Measurements from ENCODE around the gene TBCD.

The TBCD gene

DNA sequence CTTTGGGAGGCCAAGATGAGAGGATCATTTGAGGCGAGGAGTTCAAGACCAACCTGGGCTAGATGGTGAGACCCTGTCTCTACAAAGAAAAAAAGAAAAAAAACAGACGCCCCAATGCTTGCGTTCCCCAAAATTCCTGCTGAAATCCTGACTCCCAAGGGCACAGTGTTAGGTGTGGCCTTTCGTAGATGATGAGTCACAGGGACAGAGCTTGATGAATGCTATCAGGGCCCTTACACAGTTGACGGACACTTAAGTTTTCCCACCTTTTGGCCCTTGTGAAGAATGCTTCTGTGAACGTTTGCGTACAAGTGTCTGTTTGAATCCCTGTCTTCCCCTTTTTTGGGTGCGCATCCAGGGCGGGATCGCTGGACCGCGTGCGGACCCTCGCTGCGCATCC, 104.5 kb downstream of the TBCD start:
- DNase-seq (ENCODE audit: low read depth) = no peak

DNA sequence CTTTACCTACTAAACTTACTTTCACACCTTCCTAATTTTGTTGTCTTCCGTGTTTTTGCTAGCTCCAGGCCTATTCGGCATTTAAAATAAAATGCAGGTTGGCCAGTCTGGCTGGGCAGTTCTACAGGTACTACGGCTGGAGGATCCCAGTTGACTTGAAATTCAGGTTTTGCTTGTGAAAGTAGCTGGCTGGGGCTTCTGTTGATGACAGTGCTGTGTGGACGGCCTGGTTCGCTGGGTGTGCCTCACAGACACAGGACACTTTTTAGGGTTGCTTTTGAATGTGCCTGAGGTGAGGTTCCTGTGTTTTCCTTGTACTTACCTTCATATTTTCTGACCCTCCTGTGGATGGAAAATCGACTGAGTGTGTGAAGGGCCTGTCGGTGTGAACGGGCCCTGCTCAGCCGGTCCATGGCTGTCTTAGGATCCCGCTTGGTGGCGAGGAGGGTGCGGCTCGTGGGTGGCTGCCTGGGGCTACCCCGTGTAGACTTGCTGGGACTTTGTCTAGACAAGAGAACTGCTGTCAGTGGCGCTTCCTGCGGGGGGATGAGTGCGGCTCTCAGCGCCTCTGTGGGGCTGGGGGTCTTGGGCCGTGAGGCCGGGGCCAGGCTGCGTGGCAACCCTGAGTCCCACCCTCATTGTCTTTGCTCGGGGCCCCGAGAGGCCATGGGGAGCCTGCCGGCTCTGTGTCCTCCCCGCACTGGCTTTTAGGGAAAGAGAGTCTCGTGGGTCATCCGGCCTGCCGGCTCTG, 106.7 kb downstream of the TBCD start:
- DNase-seq (ENCODE audit: low read depth) = no peak

DNA sequence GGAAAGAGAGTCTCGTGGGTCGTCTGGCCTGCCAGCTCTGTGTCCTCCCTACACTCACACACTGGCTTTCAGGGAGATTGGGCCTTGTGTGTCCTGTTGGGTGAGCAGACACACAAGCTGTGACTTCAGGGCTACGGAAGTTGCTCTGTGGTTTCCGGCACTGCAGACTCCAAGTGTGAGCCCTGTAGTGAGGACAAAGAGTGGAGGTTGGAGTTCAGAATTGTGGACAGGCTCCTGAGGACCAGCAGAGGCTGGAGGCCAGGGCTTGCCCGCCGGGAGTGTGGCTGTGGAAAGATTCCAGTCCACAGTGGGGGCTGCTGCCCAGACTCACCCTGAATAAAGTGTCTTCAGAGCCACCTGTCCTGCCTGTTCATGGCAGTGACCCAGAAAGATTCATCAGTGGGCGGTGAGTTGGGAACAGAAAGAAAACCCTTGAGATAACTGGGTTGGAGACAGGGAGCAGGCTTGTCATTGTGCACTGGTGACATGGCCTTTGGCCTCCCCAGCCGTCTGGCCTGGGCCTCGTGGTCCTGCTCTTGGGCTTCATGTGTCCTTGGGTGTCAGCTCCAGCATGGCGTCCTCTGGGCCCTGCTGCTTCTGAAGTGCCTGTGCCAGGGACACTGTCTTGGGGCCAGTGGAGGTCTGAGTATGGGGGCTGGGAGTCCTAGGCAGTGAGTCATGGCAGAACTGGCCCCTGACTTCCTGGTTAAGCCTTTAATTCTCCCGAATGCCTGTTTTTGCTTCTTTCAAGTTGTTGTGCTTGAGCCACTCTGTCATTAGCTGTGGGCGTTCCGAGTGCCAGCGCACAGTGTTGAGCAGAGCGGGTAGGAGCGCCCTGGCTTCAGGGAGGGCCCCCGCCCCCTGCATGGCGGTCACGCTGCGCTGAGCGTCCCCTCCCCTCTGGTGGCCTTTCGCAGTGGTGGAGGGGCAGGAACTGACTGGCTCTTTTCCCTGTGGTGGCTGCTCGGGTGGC, 107.9 kb downstream of the TBCD start:
- DNase-seq (ENCODE audit: low read depth) = no peak

DNA sequence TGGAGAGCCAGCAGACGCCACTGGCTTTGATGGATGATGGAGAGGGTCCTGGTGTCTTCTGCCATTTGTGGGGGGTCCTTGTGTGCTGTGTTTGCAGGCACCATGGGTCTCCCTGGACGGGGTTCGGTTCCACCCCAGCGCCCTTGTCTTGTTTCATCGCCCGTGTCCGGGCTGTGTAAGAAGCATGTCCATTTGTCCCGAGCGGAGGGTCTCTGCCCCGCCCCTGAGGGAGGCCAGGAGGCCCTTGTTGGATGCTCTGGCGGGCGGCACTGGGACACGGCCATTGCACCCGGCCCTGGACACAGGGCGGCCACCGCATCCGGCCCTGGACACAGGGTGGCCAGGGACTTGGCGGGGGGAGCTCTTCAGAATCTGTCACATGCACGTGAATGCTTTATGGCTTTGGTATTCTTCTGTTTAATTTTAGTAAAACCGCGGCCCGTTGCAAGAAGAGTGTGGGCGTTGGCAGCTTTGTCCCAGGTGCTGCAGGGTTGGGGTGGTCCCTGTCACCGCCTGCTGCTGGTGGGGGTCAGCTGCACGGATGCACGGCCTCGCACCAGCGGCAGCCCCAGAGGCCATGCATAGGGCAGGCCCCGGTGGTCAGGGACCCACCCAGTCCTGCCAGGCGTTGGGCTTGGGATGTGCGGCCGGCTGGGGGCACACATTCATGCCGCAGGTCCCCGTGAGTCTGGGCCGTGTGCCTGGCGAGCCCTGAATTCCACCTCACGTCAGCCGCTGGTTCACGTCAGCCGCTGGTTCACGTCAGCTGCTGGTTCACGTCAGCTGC, 108.9 kb downstream of the TBCD start:
- no peak for DNase-seq (ENCODE audit: low read depth)

DNA sequence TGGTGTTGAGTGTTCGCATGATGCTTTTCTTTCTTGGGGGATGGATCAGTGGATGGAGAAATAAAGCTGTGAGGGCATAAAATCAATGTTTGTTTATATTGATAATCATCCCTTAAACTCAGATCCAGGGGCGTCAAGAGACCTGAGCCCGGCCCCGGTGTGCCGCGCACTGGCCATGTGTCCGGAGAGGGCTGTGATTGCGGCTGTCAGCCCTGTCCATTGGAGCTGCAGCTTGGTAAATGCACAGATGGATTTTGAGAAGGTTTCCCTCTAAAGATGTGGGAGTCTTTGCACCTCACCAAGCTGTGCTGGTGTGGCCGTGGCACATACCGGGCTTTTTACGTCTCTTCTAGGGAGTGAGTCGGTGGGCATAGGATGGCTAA, 109.5 kb downstream of the TBCD start:
- no peak for DNase-seq (ENCODE audit: low read depth)

DNA sequence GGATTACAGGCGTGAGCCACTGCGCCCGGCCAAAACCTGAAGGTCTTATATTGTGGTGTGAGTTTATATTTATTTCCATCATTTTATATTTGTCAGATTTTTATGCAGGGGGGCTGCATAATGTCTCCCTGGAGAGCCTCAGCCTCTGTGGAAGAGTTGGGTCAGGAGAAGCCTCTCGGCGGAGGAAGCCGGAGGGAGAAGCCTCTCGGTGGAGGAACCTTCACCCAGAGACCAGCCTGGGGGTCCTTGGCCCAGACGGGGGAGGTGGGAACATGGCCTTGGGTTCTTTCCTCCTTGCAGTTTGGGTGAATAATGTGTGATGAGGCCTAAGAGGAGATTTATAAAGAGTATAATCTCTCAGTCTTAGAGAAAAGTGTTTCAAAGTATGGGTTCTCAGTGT, 110.3 kb downstream of the TBCD start:
- DNase-seq (ENCODE audit: low read depth) = no peak

DNA sequence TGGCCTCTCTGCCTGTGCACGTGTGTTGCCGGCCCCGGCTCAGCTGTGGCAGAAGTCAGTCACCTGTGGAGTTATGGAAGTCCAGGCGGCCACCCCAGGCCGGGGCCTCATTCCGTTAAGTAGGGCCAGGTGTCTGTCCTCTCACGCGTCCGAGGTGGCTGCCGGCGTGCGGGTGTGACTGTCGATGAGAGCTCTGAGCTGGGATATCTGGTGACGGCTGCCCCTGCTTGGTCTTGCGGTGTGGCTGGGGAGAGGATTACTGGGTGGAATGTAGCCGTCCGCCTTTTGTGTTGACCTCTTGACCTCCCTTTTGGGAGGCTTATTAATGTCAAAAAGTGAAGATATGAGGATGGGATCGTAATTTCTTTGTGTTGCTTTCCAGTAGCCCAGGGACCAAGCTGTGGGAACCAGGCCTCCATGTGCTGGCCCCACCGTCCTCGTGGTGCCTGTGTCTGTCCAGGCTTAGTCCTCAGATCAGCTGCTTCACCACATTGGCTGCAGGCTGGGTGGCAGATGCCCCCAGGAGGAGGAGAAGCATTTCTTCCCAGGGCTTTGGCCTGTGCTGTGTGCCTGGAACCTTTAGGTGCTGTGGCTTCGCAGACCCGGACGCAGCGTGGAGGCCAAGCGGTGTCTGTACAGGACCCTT, 111.0 kb downstream of the TBCD start:
- DNase-seq (ENCODE audit: low read depth) = no peak

DNA sequence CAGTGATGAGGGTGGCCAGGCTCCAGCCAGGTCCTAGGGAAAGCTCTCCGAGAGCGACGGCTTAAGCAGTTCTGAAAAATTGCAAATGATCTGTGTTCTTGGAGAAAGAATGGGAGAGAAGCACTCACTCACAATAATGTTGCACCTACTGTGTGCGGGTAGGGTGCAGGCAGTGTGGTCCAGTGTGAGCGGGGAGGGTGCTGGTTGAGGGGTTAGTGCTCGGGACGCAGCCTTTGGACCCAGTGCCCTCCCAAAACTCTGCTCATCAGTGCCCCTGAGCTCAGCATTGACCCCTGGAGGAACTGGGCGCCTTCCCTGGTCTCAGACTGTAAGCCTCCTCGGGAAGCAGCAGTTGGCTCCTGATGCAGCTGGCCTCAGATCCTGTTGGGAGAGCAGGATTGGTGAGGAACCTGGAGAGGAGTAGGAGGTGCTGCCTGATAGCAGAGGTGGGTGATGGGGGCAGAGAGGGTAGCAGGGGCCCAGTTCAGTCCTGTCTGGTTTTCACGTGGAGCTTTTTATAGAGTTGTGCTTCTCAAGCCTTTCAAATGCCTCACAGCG, 111.6 kb downstream of the TBCD start:
- no peak for DNase-seq (ENCODE audit: low read depth)

DNA sequence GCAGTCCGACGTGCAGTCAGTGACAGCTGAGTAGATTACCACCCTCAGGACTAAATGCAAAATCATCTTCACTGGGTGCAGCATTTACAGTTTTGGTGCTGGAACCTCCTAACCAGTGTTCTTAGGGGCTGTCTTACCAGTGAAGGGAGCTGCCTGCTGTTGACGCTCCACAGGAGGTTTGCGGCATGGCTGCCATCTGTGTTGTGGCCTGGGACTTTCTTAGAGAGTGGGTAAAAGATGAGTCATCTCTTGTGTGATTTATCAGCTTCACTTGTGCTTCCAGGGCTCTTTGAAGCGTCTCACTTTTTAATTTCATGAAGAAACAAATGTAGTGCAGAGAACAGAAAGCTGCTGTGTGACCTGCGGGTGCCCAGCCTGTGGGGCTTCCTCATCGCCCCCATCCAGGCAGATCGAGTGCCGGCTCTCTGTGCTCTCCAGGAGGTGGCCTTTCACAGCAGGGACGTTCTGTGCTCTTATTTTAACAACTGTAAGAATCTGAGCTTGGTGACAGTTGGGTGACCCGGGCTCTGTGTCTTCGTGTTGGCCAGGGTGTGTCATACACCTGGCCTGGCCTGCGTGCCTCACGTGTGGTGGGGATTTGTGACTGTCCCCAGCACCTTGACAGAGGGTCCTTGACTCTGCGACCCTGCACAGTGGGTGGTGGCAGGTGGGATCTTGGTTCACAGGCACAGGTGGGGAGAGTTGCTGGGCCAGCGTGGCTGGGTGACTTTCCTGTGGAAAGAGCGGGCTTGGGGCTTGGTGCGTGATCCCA, 112.3 kb downstream of the TBCD start:
- peak; percentile 64 for DNase-seq (ENCODE audit: low read depth)

DNA sequence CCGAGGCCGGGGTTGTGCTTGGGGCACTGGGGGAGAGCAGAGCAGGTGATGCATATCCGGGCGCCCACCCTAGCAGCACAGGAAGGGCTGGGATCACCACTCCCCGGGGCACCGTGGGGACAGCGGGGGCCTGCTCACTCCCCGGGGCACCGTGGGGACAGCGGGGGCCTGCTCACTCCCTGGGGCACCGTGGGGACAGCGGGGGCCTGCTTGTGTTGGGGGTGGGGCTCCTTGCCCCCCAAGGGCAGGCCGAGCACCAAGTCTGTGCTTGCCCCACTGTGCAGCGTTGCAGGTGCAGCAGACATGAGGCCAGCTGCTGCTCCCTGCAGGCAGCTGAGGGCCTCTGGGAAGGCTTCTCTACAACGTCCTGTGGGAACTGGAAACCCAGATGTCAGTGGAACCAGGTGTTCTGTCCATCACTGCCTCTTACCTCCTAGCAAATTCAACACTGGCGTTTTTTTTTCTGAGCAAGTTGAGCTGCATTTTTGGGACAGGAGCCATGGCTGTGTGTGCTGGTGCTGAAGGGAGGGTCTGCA, 112.9 kb downstream of the TBCD start:
- DNase-seq (ENCODE audit: low read depth) = no peak

DNA sequence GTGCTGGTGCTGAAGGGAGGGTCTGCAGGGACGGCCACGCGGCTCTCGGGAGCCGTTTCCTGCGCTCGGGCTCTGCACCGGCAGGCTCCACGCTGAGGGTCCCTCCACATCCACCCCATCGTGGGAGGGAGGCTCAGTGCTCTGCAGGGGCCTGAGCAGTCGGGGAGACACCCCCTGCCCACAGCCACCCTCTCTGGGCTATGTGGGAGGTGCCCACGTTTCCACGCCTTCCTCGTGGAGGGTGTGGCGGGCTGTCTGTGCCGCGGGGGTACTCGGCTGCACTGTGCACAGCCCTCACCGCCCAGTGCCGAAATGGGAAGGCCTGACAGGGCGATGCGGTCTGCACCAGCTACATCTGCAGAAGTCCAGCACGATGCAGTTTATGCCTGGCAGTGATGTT, 113.4 kb downstream of the TBCD start:
- DNase-seq (ENCODE audit: low read depth) = no peak

DNA sequence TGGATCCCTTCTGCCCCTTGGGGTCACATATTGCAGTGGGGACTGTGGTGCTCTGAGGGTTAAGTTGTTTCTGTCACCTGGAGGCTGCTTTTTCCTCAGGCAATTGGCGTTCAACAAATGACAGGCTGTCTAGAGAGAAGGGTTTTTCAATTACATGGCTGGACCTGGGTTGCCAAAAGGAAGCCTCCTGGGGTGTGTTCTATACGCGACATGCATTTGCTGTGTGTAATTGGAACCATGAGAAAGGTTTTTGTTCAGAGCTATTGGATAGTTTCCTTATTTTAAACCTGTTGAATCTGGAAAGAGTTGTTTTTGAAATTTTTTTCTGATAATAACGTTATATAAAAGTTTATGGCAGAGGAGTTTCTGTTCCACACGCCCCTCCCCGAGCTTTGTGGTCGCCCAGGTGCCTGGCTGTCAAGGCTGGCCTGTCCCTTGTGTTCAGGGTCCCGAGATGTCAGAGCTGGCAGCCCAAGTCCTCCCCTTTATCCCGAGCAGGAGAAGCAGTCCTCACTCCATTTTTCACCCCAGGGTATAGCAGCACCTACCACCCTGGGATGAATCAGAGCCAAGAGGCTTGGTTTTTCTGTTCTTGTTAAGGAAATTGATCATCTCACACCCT, 114.0 kb downstream of the TBCD start:
- DNase-seq (ENCODE audit: low read depth) = no peak

DNA sequence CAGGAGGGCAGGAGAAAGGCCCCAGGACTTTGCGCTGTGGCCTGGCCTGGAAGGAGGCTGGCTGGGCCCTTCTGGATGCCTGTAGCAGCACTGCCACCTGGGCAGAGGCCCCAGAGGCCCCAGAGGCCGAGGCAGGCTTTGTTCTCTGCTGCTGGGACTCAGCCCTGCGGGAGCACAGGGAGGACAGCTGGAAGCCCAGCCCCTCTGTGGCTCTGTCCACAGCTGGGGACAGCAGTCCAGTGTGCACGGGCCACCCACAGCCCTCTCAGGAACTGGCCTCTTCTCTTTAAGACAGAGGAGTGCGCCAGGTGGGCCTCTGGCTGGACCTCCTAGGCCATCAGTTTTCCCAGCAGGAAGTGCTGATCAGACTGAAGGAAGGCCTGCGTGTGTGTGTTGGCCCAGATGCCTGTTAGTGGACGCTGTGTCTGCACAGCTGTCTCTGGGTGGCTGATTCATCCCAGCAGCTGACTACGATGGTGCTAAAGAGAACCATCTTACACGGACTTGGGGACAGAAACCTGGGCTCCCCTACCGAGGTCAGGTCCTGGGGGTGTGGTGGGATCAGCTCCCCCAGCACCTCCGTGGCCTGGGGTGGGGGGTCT, 114.8 kb downstream of the TBCD start:
- DNase-seq (ENCODE audit: low read depth) = no peak

DNA sequence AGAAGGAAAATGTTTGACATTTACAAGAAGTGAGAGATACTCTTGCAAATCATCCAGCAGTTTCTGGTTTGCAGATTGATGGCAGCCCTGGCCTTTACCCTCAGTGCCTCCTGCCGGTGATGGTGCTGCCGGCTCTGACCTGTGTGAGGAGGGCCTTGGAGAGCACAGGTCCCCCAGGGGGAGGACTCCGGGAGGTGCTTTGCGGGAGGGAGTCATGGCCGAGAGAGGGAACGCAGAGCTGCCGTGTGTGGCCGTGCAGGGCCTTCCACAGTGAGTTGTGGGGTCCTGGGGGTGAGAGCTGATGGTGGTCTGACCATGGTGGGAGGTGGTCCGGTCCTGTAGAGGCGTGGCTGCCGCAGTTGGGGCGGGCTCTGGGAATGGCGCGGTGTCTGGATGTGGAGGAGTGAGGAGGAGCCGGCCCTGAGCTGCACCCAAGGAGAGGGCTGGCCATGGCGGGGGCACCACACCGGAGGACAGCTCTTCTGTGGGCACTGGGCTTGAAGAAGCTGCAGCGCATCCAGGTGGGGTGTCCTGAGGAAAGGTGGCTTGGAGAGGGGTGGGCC, 116.0 kb downstream of the TBCD start:
- no peak for DNase-seq (ENCODE audit: low read depth)

DNA sequence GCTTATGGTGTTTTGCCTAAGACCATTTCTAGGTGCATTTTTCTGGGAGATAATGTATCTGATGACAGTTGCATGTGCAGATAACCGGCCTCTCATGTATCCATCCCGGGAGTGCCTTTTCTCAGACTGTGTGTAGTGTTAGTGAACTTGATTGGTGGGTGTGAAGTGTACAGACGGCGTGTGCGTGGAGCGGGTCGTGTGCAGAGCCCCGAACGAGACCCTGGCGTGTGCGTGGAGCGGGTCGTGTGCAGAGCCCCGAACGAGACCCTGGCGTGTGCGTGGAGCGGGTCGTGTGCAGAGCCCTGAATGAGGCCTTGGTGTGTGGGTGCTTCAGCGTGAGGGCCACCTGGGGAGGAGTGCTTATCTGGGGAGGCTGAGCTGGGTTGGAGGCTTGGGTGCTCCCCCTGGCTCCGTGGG, 116.9 kb downstream of the TBCD start:
- no peak for DNase-seq (ENCODE audit: low read depth)

DNA sequence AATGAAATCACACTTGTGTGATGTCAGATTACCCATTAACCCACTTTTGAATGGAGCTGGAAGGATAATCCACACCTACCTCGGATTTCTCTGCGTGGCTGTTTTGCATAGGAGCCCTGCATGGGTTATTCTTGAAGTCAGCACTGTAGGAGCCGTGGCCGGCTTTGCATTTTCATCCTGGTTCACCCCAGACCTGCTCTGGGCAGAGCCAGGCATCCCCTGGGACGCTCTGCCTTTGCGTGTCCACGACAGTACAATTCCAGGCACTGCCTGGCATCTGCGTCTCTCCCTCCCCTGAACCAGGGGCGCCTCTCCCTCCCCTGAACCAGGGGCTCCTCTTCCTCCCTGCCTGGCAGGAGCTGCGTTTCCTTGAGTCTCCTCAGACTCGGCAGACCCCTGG, 117.7 kb downstream of the TBCD start:
- no peak for DNase-seq (ENCODE audit: low read depth)

DNA sequence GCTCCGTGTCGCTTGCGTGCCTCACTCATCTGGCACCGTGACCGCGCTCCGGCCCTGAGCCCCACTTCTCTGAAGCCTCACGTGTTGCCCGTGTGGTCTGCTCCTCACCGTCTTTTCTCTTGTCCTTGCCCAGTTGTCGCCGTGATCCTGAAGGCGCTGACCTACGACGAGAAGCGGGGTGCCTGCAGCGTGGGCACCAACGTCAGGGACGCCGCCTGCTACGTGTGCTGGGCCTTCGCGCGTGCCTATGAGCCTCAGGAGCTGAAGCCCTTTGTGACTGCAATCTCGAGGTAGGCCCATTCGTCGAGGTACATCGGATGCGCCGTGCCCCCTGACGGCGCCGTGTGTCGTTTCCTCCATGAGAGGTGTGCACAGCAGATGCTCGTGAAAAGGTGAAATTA, 118.2 kb downstream of the TBCD start:
- no peak for DNase-seq (ENCODE audit: low read depth)

DNA sequence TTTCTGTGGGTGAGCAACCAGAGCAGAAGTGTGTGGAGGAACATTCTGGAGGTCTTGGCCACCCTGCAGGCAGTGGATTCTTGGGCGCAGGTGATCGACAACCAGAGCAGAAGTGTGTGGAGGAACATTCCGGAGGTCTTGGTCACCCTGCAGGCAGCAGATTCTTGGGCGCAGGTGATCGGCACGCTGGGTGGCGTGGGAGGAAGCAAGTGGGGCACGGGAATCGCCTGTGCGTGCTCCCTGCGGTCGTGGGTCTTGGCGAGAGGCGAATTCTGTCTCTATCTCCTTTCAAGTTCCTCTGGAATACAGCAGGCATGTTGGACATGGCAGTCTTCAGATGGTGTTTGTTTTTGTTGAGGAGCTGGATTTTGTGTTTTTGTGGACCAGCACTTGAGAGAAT, 118.7 kb downstream of the TBCD start:
- no peak for DNase-seq (ENCODE audit: low read depth)

DNA sequence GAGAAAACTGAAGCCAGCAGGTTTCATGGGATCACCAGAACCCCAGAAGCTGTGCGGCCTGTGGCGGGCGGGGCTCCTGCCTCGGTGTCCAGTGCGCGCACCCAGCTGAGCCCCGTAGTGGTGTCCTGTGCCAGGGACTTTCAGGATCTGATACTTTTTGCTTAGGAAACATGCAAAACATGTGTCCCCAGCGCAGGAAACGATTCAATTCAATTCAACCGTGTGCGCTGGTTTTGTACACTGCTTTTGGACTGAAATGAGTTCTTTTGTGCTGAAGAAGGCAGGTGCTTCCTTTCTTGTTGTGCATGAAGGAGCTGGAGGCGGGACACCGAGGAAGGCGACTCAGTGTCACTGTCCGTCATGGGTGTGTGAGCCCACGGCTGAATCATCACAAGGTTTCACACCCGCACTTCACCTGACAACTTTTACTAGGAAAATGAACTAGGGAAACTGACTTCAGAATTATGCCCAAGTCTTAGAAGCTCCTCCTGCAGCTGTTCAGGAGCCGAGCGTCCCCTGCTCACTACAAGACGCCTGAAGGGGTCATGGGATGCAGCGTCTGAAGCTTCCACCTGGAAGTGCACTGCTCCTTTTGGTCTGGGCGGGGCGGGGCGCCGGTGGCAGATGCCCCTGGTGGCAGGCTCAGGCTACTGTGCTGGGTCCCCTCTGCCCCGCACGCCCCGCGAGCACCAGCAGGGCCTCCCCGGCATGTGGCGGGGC, 119.4 kb downstream of the TBCD start:
- no peak for DNase-seq (ENCODE audit: low read depth)

Data from stimulated activated CD8-positive, alpha-beta memory T cell treated with anti-CD3 and anti-CD28 coated beads, Interleukin-15, amount 100 ng/mL, for 1 hour (primary cell).